RWPE2 (cell line): Measurements from ENCODE around the gene DUS2.

Experiments
- ATAC-seq: fragments of 200-7000 bp; cut with Tn5 transposase; 3 replicates; pipeline ENCODE4 v1.9.1; 2021; ENCODE audit warnings: low read depth
- DNase-seq: peaks from one replicate; pipeline ENCODE4 v3.0.0-alpha.2; 2020; ENCODE audit warnings: low spot score
- H3K27ac ChIP-seq: fragments of 450-650 bp; 2 replicates; pipeline ENCODE4 v1.5.1; 2017; ENCODE audit warnings: mild to moderate bottlenecking; ENCODE audit not compliant: poor library complexity, severe bottlenecking
- H3K27me3 ChIP-seq: fragments of 250-450 bp; sonication (Bioruptor Pico); 2 replicates; pipeline ENCODE4 v1.5.1; 2021; ENCODE audit warnings: mild to moderate bottlenecking, moderate library complexity; ENCODE audit not compliant: insufficient read depth, poor library complexity, severe bottlenecking
- H3K36me3 ChIP-seq: fragments of 250-450 bp; sonication (Bioruptor Pico); 2 replicates; pipeline ENCODE4 v1.5.1; 2020; ENCODE audit warnings: low read depth, mild to moderate bottlenecking, moderate library complexity
- H3K4me1 ChIP-seq: fragments of 250-450 bp; sonication (Bioruptor Pico); 2 replicates; pipeline ENCODE4 v1.5.1; 2021; ENCODE audit warnings: mild to moderate bottlenecking, moderate library complexity; ENCODE audit not compliant: insufficient read depth, poor library complexity, severe bottlenecking
- H3K4me3 ChIP-seq: fragments of 250-450 bp; sonication (Bioruptor Pico); 2 replicates; pipeline ENCODE4 v1.5.1; 2021; ENCODE audit warnings: mild to moderate bottlenecking, moderate library complexity; ENCODE audit not compliant: severe bottlenecking
- H3K9me3 ChIP-seq: fragments of 250-450 bp; sonication (Bioruptor Pico); 2 replicates; pipeline ENCODE4 v1.5.1; 2021; ENCODE audit warnings: mild to moderate bottlenecking, moderate library complexity; ENCODE audit not compliant: severe bottlenecking
- CTCF ChIP-seq: fragments of 450-650 bp; IDR thresholded peaks from one replicate; pipeline ENCODE4 v1.5.1; 2017; ENCODE audit warnings: mild to moderate bottlenecking, moderate library complexity; ENCODE audit not compliant: poor library complexity, severe bottlenecking

DUS2 gene

GRCh38 chr16:68033101-68033500 is 10.0 kb downstream of the DUS2 start:
- no peaks in the 10 kb centered on the region for H3K27me3 ChIP-seq
- H3K4me1 ChIP-seq = peaks cover 8% of the 10 kb centered on the region
- H3K4me3 ChIP-seq = no peak overlapping the region
- no peak for ATAC-seq
- no peak for TF ChIP-seq CTCF
- H3K9me3 ChIP-seq = no peaks in the 10 kb centered on the region
- DNase-seq = no peak
- peaks cover 28% of the 10 kb centered on the region for H3K36me3 ChIP-seq
- no peak overlapping the region for H3K27ac ChIP-seq

GRCh38 chr16:68035227-68035626 is 12.1 kb downstream of the DUS2 start:
- no peak for DNase-seq

GRCh38 chr16:68037841-68038597 is 14.9 kb downstream of the DUS2 start:
- no peak overlapping the region for H3K27ac ChIP-seq
- H3K4me3 ChIP-seq = no peak overlapping the region

More at GRCh38 chr16:68035227-68035626, 12.1 kb downstream of the DUS2 start:
- Histone ChIP-seq H3K36me3 (peaks cover 34% of the 10 kb centered on the region), H3K4me3 (no peak overlapping the region), H3K27ac (no peak overlapping the region), H3K4me1 (peaks cover 8% of the 10 kb centered on the region), H3K27me3 (no peaks in the 10 kb centered on the region), H3K9me3 (no peaks in the 10 kb centered on the region)
- no peak for TF ChIP-seq CTCF
- ATAC-seq = no peak

GRCh38 chr16:68040506-68041288 is 17.6 kb downstream of the DUS2 start:
- DNase-seq (peak; percentile 78), ATAC-seq (peak; percentile 94)
- TF ChIP-seq CTCF = peak; percentile 92
- H3K4me1 ChIP-seq = no peaks in the 10 kb centered on the region
- peaks cover 62% of the 10 kb centered on the region for H3K36me3 ChIP-seq
- H3K9me3 ChIP-seq = no peaks in the 10 kb centered on the region
- no peak overlapping the region for H3K27ac ChIP-seq
- H3K27me3 ChIP-seq = no peaks in the 10 kb centered on the region
- H3K4me3 ChIP-seq = no peak overlapping the region

More at GRCh38 chr16:68037841-68038597, 14.9 kb downstream of the DUS2 start:
- H3K9me3 ChIP-seq = no peaks in the 10 kb centered on the region
- H3K36me3 ChIP-seq = peaks cover 49% of the 10 kb centered on the region
- DNase-seq = no peak
- no peaks in the 10 kb centered on the region for H3K27me3 ChIP-seq
- H3K4me1 ChIP-seq = no peaks in the 10 kb centered on the region
- no peak for ATAC-seq
- no peak for TF ChIP-seq CTCF
